Naive thymus-derived CD4-positive, alpha-beta T cell (primary cell): ENCODE data around the gene GAMT. TPM values are rescaled to one million over a fixed set of nuclear protein-coding genes. Genes with fewer than 3 reads are reported as not detected.

Source experiments
- ATAC-seq: fragments of 150-1000 bp; cut with Tn5 transposase; 2 replicates; pipeline ENCODE4 v1.10.0; 2021; ENCODE audit warnings: mild to moderate bottlenecking, moderate library complexity
- CTCF ChIA-PET: fragments of 350-600 bp; sonication (Branson Sonifier 250); formaldehyde crosslinking; loops from one replicate; lab custom pipeline; 2021; ENCODE audit warnings: antibody characterized with exemption; lab: Charles Lee
- POLR2A ChIA-PET: fragments of 350-600 bp; sonication (Branson Sonifier 250); formaldehyde crosslinking; loops from one replicate; lab custom pipeline; 2021; ENCODE audit warnings: antibody characterized with exemption, inconsistent platforms; lab: Charles Lee
- DNase-seq, 9 donors: peaks; one replicate each; pipeline versions ENCODE4 v3.0.0 to v3.0.0-alpha.2; 2020 to 2022; ENCODE audit warnings: mixed read lengths in 1 of 9
- H3K27ac ChIP-seq: one replicate; pipeline ENCODE4 v1.7.0; 2013; ENCODE audit warnings: mild to moderate bottlenecking, low read depth, low read length, moderate library complexity
- H3K27me3 ChIP-seq, 2 donors: one replicate each; pipeline ENCODE4 v1.7.0; 2013; ENCODE audit warnings: low read length in 2 of 2, mild to moderate bottlenecking in 2 of 2, moderate library complexity in 2 of 2; ENCODE audit not compliant: control insufficient read depth in 2 of 2, insufficient read depth in 2 of 2
- H3K36me3 ChIP-seq, 3 experiments: 1 replicate in 2 of 3; 2 replicates in 1 of 3; pipeline ENCODE4 v1.7.0; 2013; ENCODE audit warnings: low read length in 3 of 3, mild to moderate bottlenecking in 3 of 3, moderate library complexity in 1 of 3; ENCODE audit not compliant: insufficient read depth in 3 of 3, control insufficient read depth in 2 of 3
- H3K4me1 ChIP-seq, 2 donors: one replicate each; pipeline ENCODE4 v1.7.0; 2013; ENCODE audit warnings: low read length in 2 of 2, mild to moderate bottlenecking in 2 of 2, moderate library complexity in 1 of 2; ENCODE audit not compliant: control insufficient read depth in 2 of 2, insufficient read depth in 2 of 2
- H3K4me3 ChIP-seq: 2 replicates; pipeline ENCODE4 v1.7.0; 2013; ENCODE audit warnings: mild to moderate bottlenecking, low read length
- H3K9me3 ChIP-seq, 3 experiments: 1 replicate in 2 of 3; 2 replicates in 1 of 3; pipeline ENCODE4 v1.7.0; 2013; ENCODE audit warnings: low read length in 3 of 3; ENCODE audit not compliant: control insufficient read depth in 2 of 3
- H3K27ac Mint-ChIP-seq, 9 donors: one replicate each; pipeline ENCODE4 v1.8.0; 2020 to 2022; ENCODE audit warnings: mixed read lengths in 9 of 9, mild to moderate bottlenecking in 8 of 9, moderate library complexity in 5 of 9, inconsistent platforms in 2 of 9
- H3K27me3 Mint-ChIP-seq, 5 donors: one replicate each; pipeline ENCODE4 v1.8.0; 2021 to 2022; ENCODE audit warnings: mixed read lengths in 5 of 5, mild to moderate bottlenecking in 1 of 5
- H3K36me3 Mint-ChIP-seq, 5 donors: one replicate each; pipeline ENCODE4 v1.8.0; 2020 to 2022; ENCODE audit warnings: mixed read lengths in 5 of 5, mild to moderate bottlenecking in 3 of 5, inconsistent platforms in 1 of 5
- H3K4me1 Mint-ChIP-seq, 7 donors: one replicate each; pipeline ENCODE4 v1.8.0; 2020 to 2022; ENCODE audit warnings: mixed read lengths in 7 of 7, mild to moderate bottlenecking in 3 of 7, inconsistent platforms in 1 of 7
- H3K4me3 Mint-ChIP-seq, 10 donors: one replicate each; pipeline ENCODE4 v1.8.0; 2020 to 2022; ENCODE audit warnings: mild to moderate bottlenecking in 10 of 10, mixed read lengths in 10 of 10, moderate library complexity in 6 of 10, inconsistent platforms in 2 of 10
- H3K9me3 Mint-ChIP-seq, 11 donors: one replicate each; pipeline ENCODE4 v1.8.0; 2020 to 2022; ENCODE audit warnings: mixed read lengths in 11 of 11, mild to moderate bottlenecking in 4 of 11, inconsistent platforms in 1 of 11, moderate library complexity in 1 of 11
- intact Hi-C, 2 donors: fragments of 100-400 bp; cut with micrococcal nuclease; formaldehyde crosslinking; loops; one replicate each; pipeline ENCODE4 v1.15.1; 2023
- polyA plus RNA-seq, 2 donors: library from polyadenylated mRNA; unstranded; fragments of 300-500 nt; fragmentation: Illumina TruSeq; gene quantifications; one replicate each; pipeline ENCODE4 v1.2.3, GENCODE V29; 2021
- total RNA-seq, 6 experiments: library from RNA in 5 of 6; stranded (reverse) in 5 of 6; gene quantifications; 1 replicate in 5 of 6; 2 replicates in 1 of 6; pipeline ENCODE4 v1.2.3 and lab custom pipeline; 2021 to 2026

The GAMT gene
- total and polyA plus RNA-seq, 7 experiments from 2014 or later, result 10.9 to 32.3 (median 22.8) TPM

DNA sequence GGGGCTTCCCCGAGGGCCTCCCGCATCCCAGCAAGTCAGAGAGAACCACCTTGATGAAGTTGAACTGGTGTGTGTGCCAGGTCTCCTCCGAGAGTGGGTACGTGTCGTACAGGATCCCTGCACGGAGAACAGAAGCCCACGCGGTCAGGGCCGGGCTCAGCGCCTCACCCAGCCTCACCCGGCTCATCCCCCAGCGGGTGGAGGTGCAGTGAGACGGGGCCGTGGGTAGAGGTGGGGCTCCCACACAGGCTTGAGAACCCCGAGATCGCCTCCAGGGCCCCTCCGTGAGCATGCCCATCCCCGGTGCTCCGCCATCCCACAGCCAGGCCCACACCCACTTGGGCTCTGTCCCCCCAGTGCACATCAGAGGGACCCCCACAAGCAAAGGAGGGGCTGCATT lies 2.3 kb downstream of the GAMT start:
- peaks cover 0 to 9% (median 0%) of the 10 kb centered on the region in 5 donors for H3K27me3 Mint-ChIP-seq
- no peak for ATAC-seq

GRCh38 chr19:1397838-1398237 lies 3.5 kb downstream of the GAMT start:
- no peaks in the 10 kb centered on the region for H3K9me3 Mint-ChIP-seq
- DNase-seq, result no peak
- H3K27me3 Mint-ChIP-seq, result peaks cover 0 to 4% (median 0%) of the 10 kb centered on the region in 5 donors
- H3K27ac ChIP-seq, result no peak overlapping the region
- ChIA-PET CTCF (no interaction called here), POLR2A (no interaction called here)
- no peak overlapping the region for H3K4me3 ChIP-seq
- no peaks in the 10 kb centered on the region for H3K27me3 ChIP-seq
- H3K4me1 ChIP-seq, result peaks cover 3 to 21% of the 10 kb centered on the region in 2 donors
- intact Hi-C loops, result no loop called here
- peak overlapping the region in 2 of 10 donors; percentile 29 to 31 for H3K4me3 Mint-ChIP-seq
- no peaks in the 10 kb centered on the region for H3K9me3 ChIP-seq
- no peak for ATAC-seq
- peak overlapping the region in 2 of 9 donors; percentile 32 to 42 for H3K27ac Mint-ChIP-seq
- H3K4me1 Mint-ChIP-seq, result peaks cover 0 to 16% (median 12%) of the 10 kb centered on the region in 7 donors
- H3K36me3 Mint-ChIP-seq, result no peaks in the 10 kb centered on the region
- H3K36me3 ChIP-seq, result peaks cover 0 to 23% (median 0%) of the 10 kb centered on the region in 3 experiments

More for the DNA sequence above, 2.3 kb downstream of the GAMT start:
- H3K4me1 Mint-ChIP-seq, result peaks cover 0 to 22% (median 16%) of the 10 kb centered on the region in 7 donors
- H3K4me3 Mint-ChIP-seq, result peak overlapping the region in 2 of 10 donors; percentile 4 to 54
- Histone ChIP-seq H3K4me1 (peaks cover 3 to 21% of the 10 kb centered on the region in 2 donors), H3K27ac (no peak overlapping the region), H3K4me3 (no peak overlapping the region), H3K27me3 (no peaks in the 10 kb centered on the region), H3K36me3 (peaks cover 0 to 11% (median 0%) of the 10 kb centered on the region in 3 experiments), H3K9me3 (no peaks in the 10 kb centered on the region)
- intact Hi-C loops, result no loop called here
- ChIA-PET POLR2A (no interaction called here), CTCF (no interaction called here)
- no peaks in the 10 kb centered on the region for H3K36me3 Mint-ChIP-seq
- no peak for DNase-seq
- H3K9me3 Mint-ChIP-seq, result no peaks in the 10 kb centered on the region
- no peak overlapping the region for H3K27ac Mint-ChIP-seq

- Histone ChIP-seq H3K9me3 (no peaks in the 10 kb centered on the region), H3K36me3 (peaks cover 0 to 31% (median 0%) of the 10 kb centered on the region in 3 experiments), H3K27me3 (no peaks in the 10 kb centered on the region), H3K4me3 (no peak overlapping the region), H3K27ac (no peak overlapping the region), H3K4me1 (peaks cover 2 to 21% of the 10 kb centered on the region in 2 donors)
- H3K4me3 Mint-ChIP-seq, result peak overlapping the region in 1 of 10 donors; percentile 31
- ATAC-seq (no peak), DNase-seq (no peak)
- ChIA-PET POLR2A (interaction anchor here (0.6 kb wide), 1 partner anchor 12 kb away, joined by 3 read pairs; no protein-coding TSS in a partner anchor), CTCF (no interaction called here)
- H3K9me3 Mint-ChIP-seq, result no peaks in the 10 kb centered on the region
- H3K36me3 Mint-ChIP-seq, result peaks cover 0 to 5% (median 0%) of the 10 kb centered on the region in 5 donors
- intact Hi-C loops, result no loop called here
- H3K27me3 Mint-ChIP-seq, result no peaks in the 10 kb centered on the region
- peaks cover 0 to 11% (median 7%) of the 10 kb centered on the region in 7 donors for H3K4me1 Mint-ChIP-seq
- H3K27ac Mint-ChIP-seq, result no peak overlapping the region
These were observed 4.3 kb downstream of the GAMT start for GRCh38 chr19:1396768-1397679.

- ATAC-seq (no peak), DNase-seq (no peak)
- Histone ChIP-seq H3K27ac (no peak overlapping the region), H3K4me3 (no peak overlapping the region), H3K9me3 (no peaks in the 10 kb centered on the region), H3K27me3 (no peaks in the 10 kb centered on the region), H3K4me1 (peaks cover 0 to 16% of the 10 kb centered on the region in 2 donors), H3K36me3 (peaks cover 0 to 35% (median 0%) of the 10 kb centered on the region in 3 experiments)
- ChIA-PET POLR2A (interaction anchor here (0.6 kb wide), 1 partner anchor 13 kb away, joined by 3 read pairs; no protein-coding TSS in a partner anchor), CTCF (no interaction called here)
- Mint-ChIP-seq H3K36me3 (peaks cover 0 to 8% (median 0%) of the 10 kb centered on the region in 5 donors), H3K4me3 (no peak overlapping the region), H3K9me3 (no peaks in the 10 kb centered on the region), H3K27me3 (no peaks in the 10 kb centered on the region), H3K27ac (no peak overlapping the region), H3K4me1 (peaks cover 0 to 11% (median 7%) of the 10 kb centered on the region in 7 donors)
- intact Hi-C loops, result no loop called here
These were observed 5.1 kb downstream of the GAMT start for GRCh38 chr19:1396019-1396767.

- DNase-seq, result no peak
- POLR2A ChIA-PET, result interaction anchor here (1.1 kb wide), 1 partner anchor 35 kb away, joined by 3 read pairs; no protein-coding TSS in a partner anchor
These were observed 5.9 kb downstream of the GAMT start for GRCh38 chr19:1395194-1396018.

More at GRCh38 chr19:1395194-1396018, 5.9 kb downstream of the GAMT start:
- ATAC-seq, result no peak
- Histone ChIP-seq H3K36me3 (peaks cover 0 to 43% (median 0%) of the 10 kb centered on the region in 3 experiments), H3K27ac (no peak overlapping the region), H3K4me3 (no peak overlapping the region), H3K4me1 (peaks cover 0 to 9% of the 10 kb centered on the region in 2 donors), H3K27me3 (no peaks in the 10 kb centered on the region), H3K9me3 (no peaks in the 10 kb centered on the region)
- Mint-ChIP-seq H3K27me3 (no peaks in the 10 kb centered on the region), H3K36me3 (peaks cover 0 to 10% (median 0%) of the 10 kb centered on the region in 5 donors), H3K9me3 (no peaks in the 10 kb centered on the region), H3K4me3 (no peak overlapping the region), H3K4me1 (peaks cover 0 to 11% (median 7%) of the 10 kb centered on the region in 7 donors), H3K27ac (no peak overlapping the region)
- CTCF ChIA-PET, result no interaction called here
- intact Hi-C loops, result no loop called here
